ENCODE measurements around the gene FAM136A.

DNA sequence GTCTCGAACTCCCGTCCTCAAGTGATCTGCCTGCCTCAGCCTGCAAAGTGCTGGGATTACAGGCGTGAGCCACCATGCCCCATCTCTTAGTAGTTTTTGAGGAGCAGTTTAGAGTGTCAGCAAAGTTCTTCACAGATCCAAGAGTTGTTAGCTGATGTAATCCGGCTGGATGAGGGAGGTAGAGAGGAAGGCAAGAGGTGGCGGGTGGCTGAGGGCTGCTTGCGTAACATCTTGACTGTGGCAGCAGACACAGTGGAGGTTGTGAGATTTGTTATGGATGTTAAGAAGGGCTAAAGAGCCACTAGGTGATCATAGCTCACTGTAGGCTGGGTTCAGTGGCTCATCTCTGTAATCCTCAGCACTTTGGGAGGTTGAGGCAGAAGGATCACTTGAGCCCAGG lies 19.5 kb upstream of the FAM136A start:
- TF ChIP-seq, protein P1, sequence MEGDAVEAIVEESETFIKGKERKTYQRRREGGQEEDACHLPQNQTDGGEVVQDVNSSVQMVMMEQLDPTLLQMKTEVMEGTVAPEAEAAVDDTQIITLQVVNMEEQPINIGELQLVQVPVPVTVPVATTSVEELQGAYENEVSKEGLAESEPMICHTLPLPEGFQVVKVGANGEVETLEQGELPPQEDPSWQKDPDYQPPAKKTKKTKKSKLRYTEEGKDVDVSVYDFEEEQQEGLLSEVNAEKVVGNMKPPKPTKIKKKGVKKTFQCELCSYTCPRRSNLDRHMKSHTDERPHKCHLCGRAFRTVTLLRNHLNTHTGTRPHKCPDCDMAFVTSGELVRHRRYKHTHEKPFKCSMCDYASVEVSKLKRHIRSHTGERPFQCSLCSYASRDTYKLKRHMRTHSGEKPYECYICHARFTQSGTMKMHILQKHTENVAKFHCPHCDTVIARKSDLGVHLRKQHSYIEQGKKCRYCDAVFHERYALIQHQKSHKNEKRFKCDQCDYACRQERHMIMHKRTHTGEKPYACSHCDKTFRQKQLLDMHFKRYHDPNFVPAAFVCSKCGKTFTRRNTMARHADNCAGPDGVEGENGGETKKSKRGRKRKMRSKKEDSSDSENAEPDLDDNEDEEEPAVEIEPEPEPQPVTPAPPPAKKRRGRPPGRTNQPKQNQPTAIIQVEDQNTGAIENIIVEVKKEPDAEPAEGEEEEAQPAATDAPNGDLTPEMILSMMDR (IDR thresholded peaks at IDR 0.05): no peak
- TF ChIP-seq POLR2A (IDR thresholded peaks at IDR 0.05): no peak
- no peak for TF ChIP-seq POLR2AphosphoS5 (IDR thresholded peaks at IDR 0.05; ENCODE audit: insufficient read depth in 1 of 2, low read depth in 1 of 2)
